Activated CD4-positive, alpha-beta T cell treated with anti-CD3 and anti-CD28 coated beads for 24 hours (primary cell): Measurements from ENCODE around the gene UQCC5.

Experiments
- DNase-seq, 2 donors: peaks; one replicate each; pipeline ENCODE4 v3.0.0-alpha.2; 2020; ENCODE audit warnings: low read depth in 2 of 2

Gene UQCC5

GRCh38 chr3:52503788-52504424 lies 32.5 kb upstream of the UQCC5 start:
- DNase-seq = no peak

GRCh38 chr3:52504977-52505376 lies 31.4 kb upstream of the UQCC5 start:
- DNase-seq = no peak

DNA sequence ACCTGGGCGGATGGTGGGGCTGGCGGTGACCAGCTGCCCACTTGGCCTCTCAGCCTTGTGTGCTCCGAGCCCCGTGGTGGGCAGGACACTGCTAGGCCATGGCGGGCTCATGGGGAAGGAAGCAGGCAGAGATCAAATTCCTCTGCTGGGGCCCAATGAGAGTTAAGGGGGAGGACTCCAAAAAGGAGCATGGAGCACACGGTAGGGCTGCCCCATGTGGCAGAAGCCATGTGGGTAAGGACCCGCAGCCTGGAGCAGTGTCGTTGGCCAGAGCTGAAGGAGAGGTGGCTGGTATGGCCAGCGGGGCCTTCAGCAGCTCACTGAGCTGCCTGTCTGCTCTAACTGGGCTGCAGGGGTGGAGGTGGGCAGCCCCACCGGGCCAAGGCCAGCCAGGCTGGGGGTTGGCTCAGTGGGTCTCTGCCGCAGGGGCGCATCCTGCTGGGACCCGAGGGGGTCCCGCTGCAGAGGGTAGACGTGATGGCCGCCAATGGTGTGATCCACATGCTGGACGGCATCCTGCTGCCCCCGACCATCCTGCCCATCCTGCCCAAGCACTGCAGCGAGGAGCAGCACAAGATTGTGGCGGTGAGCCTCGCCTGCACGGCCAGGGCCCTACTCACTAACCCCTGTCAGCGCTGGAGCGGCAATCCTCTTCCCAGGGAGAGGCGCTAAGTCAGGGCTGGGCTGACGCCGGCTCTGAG lies 30.0 kb upstream of the UQCC5 start:
- no peak for DNase-seq

DNA sequence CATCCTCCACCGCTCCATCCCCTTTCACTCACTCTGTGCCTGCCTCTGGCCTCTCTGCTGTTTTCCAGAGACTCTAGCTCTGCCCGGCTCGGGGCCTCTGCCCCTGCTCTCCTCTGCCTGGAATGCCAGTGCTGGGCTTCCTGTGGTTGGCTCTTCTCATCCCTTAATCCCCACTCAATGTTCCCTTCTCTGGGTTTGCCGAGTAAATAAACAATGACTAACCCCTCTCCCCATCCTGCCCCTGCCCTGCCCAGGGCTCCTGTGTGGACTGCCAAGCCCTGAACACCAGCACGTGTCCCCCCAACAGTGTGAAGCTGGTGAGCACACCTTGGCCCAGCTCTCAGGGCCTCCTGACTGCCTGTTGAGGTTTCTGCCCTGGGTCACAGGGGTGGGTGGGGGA lies 29.0 kb upstream of the UQCC5 start:
- DNase-seq = no peak

GRCh38 chr3:52509753-52510328 lies 26.6 kb upstream of the UQCC5 start:
- no peak for DNase-seq

DNA sequence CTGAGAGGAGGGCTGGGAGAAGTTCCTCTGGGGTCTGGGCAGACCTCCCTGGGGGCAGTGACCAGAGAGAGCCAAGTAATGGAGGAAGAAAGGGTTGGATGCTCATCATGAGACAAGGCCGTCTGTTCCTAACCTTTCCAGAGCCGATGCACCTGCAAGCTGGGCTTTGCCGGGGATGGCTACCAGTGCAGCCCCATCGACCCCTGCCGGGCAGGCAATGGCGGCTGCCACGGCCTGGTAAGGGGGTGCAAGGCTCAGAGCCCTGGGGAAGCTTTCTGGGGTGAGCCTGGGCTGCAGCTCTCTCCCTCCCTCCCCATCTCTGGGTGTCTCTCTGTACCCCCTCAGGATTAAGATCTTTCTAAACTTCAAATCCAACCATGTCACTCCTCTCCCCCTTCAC lies 24.9 kb upstream of the UQCC5 start:
- no peak for DNase-seq

DNA sequence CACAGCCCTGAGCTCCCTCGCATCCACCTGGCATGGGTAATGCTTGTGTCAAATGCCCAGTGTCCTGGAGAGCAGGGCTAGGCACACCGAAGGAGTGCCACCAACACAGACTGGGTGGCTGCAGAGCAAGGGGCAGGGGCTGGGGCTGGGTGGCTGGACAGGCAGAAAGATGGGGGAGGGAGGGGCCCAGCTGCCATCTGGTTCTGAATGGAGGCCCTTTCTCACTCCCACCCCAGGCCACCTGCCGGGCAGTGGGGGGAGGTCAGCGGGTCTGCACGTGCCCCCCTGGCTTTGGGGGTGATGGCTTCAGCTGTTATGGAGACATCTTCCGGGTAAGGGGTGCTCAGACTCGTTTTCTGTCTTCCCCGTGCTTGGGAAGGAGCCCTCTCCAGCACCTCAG lies 24.3 kb upstream of the UQCC5 start:
- no peak for DNase-seq

DNA sequence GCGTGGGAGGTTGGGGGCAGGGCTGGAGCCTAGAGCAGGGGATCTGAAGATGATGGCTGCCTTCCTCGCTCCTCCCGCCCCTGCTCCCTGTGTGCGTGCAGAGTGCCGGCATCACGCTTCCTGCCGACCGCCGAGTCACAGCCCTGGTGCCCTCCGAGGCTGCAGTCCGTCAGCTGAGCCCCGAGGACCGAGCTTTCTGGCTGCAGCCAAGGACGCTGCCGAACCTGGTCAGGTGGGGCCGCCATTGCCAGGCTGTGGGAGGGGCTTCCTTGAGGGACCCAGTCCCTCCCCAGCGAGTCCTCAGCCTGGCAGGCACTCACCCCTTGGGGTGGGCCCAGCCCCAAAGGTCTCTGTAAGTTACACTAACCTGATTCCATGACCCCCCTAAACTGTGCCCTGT lies 23.7 kb upstream of the UQCC5 start:
- DNase-seq = no peak

DNA sequence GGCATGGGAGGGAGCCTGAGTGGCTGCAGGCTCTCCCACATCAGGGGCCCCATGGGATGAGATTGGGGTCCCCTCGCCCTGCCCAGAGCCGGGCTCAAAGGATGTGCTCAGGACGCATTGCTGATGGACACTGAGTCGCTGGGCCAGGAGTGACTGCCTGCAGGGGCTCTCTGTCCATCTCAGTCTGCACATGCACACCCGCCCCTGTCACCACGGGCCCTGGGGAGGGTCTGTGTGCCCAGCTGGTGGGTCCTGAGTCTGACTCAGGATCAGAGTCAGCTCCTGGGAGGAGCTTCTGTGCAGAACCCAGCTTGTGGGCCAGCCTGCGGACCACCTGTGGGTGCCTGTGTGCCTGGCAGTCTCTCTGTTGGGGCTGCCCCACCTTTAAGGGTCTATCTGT lies 23.1 kb upstream of the UQCC5 start:
- DNase-seq = no peak

GRCh38 chr3:52514576-52514975 lies 21.8 kb upstream of the UQCC5 start:
- no peak for DNase-seq

GRCh38 chr3:52515192-52515591 lies 21.2 kb upstream of the UQCC5 start:
- DNase-seq = no peak

- DNase-seq = no peak
These were observed 19.8 kb upstream of the UQCC5 start for GRCh38 chr3:52516509-52517195.

DNA sequence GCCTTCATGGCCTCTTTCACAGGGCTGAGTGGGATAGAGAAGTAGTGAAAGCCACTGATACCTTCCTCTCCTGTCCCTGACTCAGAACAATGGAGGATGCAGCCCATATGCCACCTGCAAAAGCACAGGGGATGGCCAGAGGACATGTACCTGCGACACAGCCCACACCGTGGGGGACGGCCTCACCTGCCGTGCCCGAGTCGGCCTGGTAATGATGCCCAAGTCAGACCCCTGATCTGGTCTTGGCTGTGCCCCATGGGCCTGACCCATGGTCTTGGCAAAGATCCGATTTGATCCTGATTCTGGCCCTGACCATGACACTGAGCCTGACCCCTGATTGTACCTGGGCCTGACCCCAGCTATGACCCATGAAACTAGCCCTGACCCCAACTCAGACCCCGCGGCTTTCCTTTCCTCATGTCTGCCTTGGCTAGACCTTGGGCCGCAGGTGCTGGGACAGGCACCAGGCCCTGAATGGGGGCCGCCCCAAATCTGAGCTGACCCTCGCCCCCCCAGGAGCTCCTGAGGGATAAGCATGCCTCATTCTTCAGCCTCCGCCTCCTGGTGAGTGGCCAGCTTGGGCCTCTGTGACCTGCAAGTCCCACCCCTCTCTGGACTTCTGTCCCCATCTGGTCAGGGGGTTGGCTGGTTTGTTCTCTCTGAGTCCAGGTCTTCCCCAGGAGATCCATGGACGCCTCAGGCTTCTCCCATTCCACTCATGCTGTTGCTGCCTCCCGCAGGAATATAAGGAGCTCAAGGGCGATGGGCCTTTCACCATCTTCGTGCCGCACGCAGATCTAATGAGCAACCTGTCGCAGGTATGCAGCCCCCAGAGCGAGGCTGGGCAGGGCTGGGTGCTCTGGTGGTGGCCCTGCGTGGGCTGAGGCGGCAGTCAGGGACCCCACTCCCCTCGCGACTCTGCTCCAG lies 18.3 kb upstream of the UQCC5 start:
- no peak for DNase-seq

DNA sequence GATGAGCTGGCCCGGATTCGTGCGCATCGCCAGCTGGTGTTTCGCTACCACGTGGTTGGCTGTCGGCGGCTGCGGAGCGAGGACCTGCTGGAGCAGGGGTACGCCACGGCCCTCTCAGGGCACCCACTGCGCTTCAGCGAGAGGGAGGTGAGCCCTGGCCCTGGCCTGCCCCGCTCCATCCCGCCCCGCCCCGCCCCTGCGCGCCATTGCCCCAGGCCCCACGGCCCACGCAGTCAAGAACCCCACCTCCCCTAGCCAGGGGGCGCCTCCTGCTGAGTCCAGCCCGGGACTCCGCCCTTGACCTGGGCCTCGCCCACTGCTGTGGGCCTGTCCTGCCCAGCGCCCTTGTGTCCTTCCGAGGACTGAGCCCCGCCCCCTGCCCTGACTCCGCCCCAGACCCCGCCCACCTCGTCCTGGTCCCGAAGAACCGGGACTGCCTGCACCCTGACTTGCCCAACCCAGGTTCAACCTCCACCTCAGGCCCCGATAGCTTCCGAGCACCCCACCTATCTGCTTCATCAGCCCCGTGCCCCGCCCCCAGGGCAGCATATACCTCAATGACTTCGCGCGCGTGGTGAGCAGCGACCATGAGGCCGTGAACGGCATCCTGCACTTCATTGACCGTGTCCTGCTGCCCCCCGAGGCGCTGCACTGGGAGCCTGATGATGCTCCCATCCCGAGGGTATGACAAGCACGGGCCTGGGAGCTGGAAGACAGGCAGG lies 17.5 kb upstream of the UQCC5 start:
- DNase-seq = no peak

- DNase-seq = no peak
These were observed 16.8 kb upstream of the UQCC5 start for GRCh38 chr3:52519445-52520140.

DNA sequence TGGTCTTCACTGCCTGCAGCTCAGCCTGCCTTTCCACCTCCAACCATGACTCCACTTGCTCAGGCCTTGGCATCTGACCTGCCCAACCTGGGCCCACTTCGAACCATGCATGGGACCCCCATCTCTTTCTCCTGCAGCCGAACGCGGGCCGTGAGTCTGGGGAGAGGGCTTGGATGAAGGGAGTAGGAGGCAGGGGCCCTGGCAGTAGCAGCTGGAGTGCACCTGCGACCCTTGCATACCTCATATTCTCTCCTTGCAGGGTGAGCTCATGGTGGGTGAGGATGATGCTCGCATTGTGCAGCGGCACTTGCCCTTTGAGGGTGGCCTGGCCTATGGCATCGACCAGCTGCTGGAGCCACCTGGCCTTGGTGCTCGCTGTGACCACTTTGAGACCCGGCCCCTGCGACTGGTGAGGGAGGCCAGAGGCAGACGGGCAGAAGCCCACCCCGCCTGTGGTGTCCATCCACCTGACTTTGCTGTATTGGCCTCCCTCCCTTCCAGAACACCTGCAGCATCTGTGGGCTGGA lies 16.2 kb upstream of the UQCC5 start:
- no peak for DNase-seq

GRCh38 chr3:52520716-52521487 lies 15.5 kb upstream of the UQCC5 start:
- DNase-seq = no peak

DNA sequence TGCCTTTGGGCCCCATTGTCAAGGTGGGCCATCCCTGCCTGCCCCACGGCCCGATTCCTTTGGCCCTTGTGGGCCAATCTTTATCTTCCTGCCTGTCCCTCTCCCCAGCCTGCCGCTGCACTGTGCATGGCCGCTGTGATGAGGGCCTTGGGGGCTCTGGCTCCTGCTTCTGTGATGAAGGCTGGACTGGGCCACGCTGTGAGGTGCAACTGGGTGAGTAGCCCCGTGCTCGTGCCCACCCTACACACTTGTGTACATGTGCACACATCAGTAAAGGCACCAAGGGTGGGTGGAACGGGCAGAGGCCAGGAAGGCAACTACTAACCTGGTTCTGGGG lies 14.9 kb upstream of the UQCC5 start:
- no peak for DNase-seq

GRCh38 chr3:52521881-52522650 lies 14.3 kb upstream of the UQCC5 start:
- no peak for DNase-seq
